Adrenal gland (tissue), 12 donors: ENCODE results near the gene DAB2. TPM values are rescaled to one million over a fixed set of nuclear protein-coding genes. Genes with fewer than 3 reads are reported as not detected.
"Not testable (repeated sequence)": the region's sequence is repeated elsewhere in the genome, so short reads cannot be mapped to it uniquely, and the experiment has no call there.

ENCODE experiments used
- DNase-seq, 7 donors: peaks; one replicate each; pipeline ENCODE4 v3.0.0-alpha.2; 2019 to 2020
- H3K27ac ChIP-seq, 5 donors: fragments of 200-600 bp; sonication (generic) in 4 of 5; 1 replicate in 3 of 5; 2 replicates in 2 of 5; pipeline versions ENCODE4 v1.5.1 to v1.8.0; 2016 to 2020; ENCODE audit warnings: mild to moderate bottlenecking in 1 of 5
- H3K27me3 ChIP-seq: fragments of 200-600 bp; 2 replicates; pipeline ENCODE4 v1.8.0; 2021
- H3K36me3 ChIP-seq, 2 donors: fragments of 200-600 bp; replicated peaks in 1 of 2; 1 replicate in 1 of 2; 2 replicates in 1 of 2; pipeline versions ENCODE4 v1.5.1 to v1.8.0; 2018 to 2022
- H3K4me1 ChIP-seq, 2 donors: fragments of 200-600 bp; replicated peaks in 1 of 2; 1 replicate in 1 of 2; 2 replicates in 1 of 2; pipeline versions ENCODE4 v1.5.1 to v1.8.0; 2018 to 2021
- H3K4me3 ChIP-seq, 4 donors: fragments of 200-600 bp; sonication (generic) in 3 of 4; one replicate each; pipeline ENCODE4 v1.5.1; 2016 to 2018
- H3K9me3 ChIP-seq, 3 donors: fragments of 200-600 bp; sonication (generic) in 1 of 3; replicated peaks in 1 of 3; 1 replicate in 2 of 3; 2 replicates in 1 of 3; pipeline versions ENCODE4 v1.5.1 to v1.8.0; 2016 to 2021
- CTCF ChIP-seq, 6 experiments: fragments of 450-650 bp in 4 of 6; fragments of 200-600 bp in 2 of 6; sonication (generic) in 1 of 6; IDR thresholded peaks; 1 replicate in 5 of 6; 2 replicates in 1 of 6; pipeline versions ENCODE4 v1.5.1 to v1.8.0; 2016 to 2021; ENCODE audit warnings: antibody characterized with exemption in 6 of 6, mild to moderate bottlenecking in 2 of 6, moderate library complexity in 1 of 6
- POLR2A ChIP-seq, 2 donors: fragments of 450-650 bp; IDR thresholded peaks; one replicate each; pipeline ENCODE4 v1.6.1; 2017; ENCODE audit warnings: antibody characterized with exemption in 2 of 2, mild to moderate bottlenecking in 2 of 2, moderate library complexity in 1 of 2
- WGBS, 4 donors: extraction: QIAGEN DNeasy Blood & Tissue Kit in 2 of 4; methylation state at CpG; one replicate each; pipeline versions ENCODE4 v1.1.5 to v1.1.7; 2013 to 2017; 5-methylcytosine and 5-hydroxymethylcytosine counted together
- intact Hi-C, 2 donors: fragments of 100-400 bp; cut with DNase I; formaldehyde crosslinking; loops; one replicate each; pipeline versions ENCODE4 v1.14.1 to v1.15.0; 2022 to 2023
- polyA plus RNA-seq, 3 donors: library from polyadenylated mRNA; stranded (reverse); fragments of 200-250 nt in 2 of 3; fragments of 350-450 nt in 1 of 3; fragmentation: Illumina TruSeq in 1 of 3; extraction: RNeasy Lipid Tissue Mini Kit (QIAGEN cat#74804) in 1 of 3; gene quantifications; one replicate each; pipeline ENCODE4 v1.2.3, GENCODE V29; 2013 to 2014
- total RNA-seq, 9 donors: library from RNA; depleted of rRNA in 4 of 9; stranded (reverse); fragments of >200 nt in 4 of 9; fragments of 120-200 nt in 1 of 9; fragmentation: NEBNext Ultra II Directional in 1 of 9; extraction: Animal tissue kit (Norgen Biotek cat#: 25700) in 1 of 9; gene quantifications; one replicate each; pipeline versions ENCODE4 v1.1.0 to v1.2.4, GENCODE V29; 2013 to 2023
- donor health status: healthy with polysubstance abuse.
- donor health status: Bipolar disorder and iron deficiency.
- donor health status: DM: yes; HTN: yes; CAD: no.
- donor health status: DM: no; HTN: no; CAD: no.
- donor health status: DM: no; HTN: no; CAD: no.
- donor health status: DM: yes; HTN: yes; CAD: no.

The DAB2 gene
- total and polyA plus RNA-seq, 12 donors = 96.1 to 418 (median 190) TPM

GRCh38 chr5:39409033-39409432 lies 15.7 kb downstream of the DAB2 start:
- WGBS, 4 donors = 52 to 77% (median 58%) methylated on average over 1 of the region's 1 CpG
- no peak for DNase-seq
- H3K36me3 ChIP-seq = peaks cover 0 to 2% of the 10 kb centered on the region in 2 donors
- peak overlapping the region in 3 of 5 donors; percentile 2 to 80 (median 32) for H3K27ac ChIP-seq
- no peaks in the 10 kb centered on the region for H3K9me3 ChIP-seq
- H3K4me1 ChIP-seq = peaks cover 57 to 89% of the 10 kb centered on the region in 2 donors
- H3K4me3 ChIP-seq = peak overlapping the region in 1 of 4 donors; percentile 3
- intact Hi-C loops = no loop called here
- TF ChIP-seq CTCF (IDR thresholded peaks at IDR 0.05) (no peak), POLR2A (IDR thresholded peaks at IDR 0.05) (no peak)
- H3K27me3 ChIP-seq = no peaks in the 10 kb centered on the region

GRCh38 chr5:39405083-39405843 lies 19.5 kb downstream of the DAB2 start:
- H3K4me1 ChIP-seq = peaks cover 44 to 78% of the 10 kb centered on the region in 2 donors
- TF ChIP-seq CTCF (IDR thresholded peaks at IDR 0.05) = no peak
- TF ChIP-seq POLR2A (IDR thresholded peaks at IDR 0.05) = no peak
- intact Hi-C loops = no loop called here
- H3K9me3 ChIP-seq = no peaks in the 10 kb centered on the region
- DNase-seq = no peak
- WGBS, 4 donors = 42 to 52% (median 44%) methylated on average over 4 to 5 of the region's 5 CpGs
- H3K27me3 ChIP-seq = no peaks in the 10 kb centered on the region
- peak overlapping the region in 3 of 5 donors; percentile 11 to 23 (median 21) for H3K27ac ChIP-seq
- H3K4me3 ChIP-seq = no peak overlapping the region
- H3K36me3 ChIP-seq = peaks cover 0 to 2% of the 10 kb centered on the region in 2 donors

- H3K4me1 ChIP-seq = peaks cover 45 to 76% of the 10 kb centered on the region in 2 donors
- H3K27ac ChIP-seq, H3K4me3 ChIP-seq, H3K36me3 ChIP-seq, intact Hi-C loops, H3K27me3 ChIP-seq, H3K9me3 ChIP-seq, DNase-seq: not testable (repeated sequence)
- 75 to 87% (median 86%) methylated on average over 3 of the region's 3 CpGs for WGBS, 4 donors
Observed at GRCh38 chr5:39403761-39404160, 21.0 kb downstream of the DAB2 start.

- DNase-seq, intact Hi-C loops: not testable (repeated sequence)
- peaks cover 41 to 77% of the 10 kb centered on the region in 2 donors for H3K4me1 ChIP-seq
Observed at GRCh38 chr5:39402140-39402539, 22.6 kb downstream of the DAB2 start.

GRCh38 chr5:39400713-39401578 lies 23.8 kb downstream of the DAB2 start:
- intact Hi-C loops = no loop called here
- WGBS, 4 donors = 33 to 45% (median 36%) methylated on average over 5 of the region's 5 CpGs
- Histone ChIP-seq H3K4me1 (peaks cover 52 to 79% of the 10 kb centered on the region in 2 donors), H3K27me3 (no peaks in the 10 kb centered on the region), H3K36me3 (peaks cover 0 to 11% of the 10 kb centered on the region in 2 donors), H3K27ac (peak overlapping the region in 4 of 5 donors; percentile 58 to 90 (median 83)), H3K9me3 (no peaks in the 10 kb centered on the region), H3K4me3 (no peak overlapping the region)
- DNase-seq = no peak
- TF ChIP-seq CTCF (IDR thresholded peaks at IDR 0.05) (no peak), POLR2A (IDR thresholded peaks at IDR 0.05) (no peak)

More at GRCh38 chr5:39402140-39402539, 22.6 kb downstream of the DAB2 start:
- peak overlapping the region in 3 of 5 donors; percentile 26 to 65 (median 50) for H3K27ac ChIP-seq
- not testable (repeated sequence) for H3K4me3 ChIP-seq, H3K27me3 ChIP-seq, H3K9me3 ChIP-seq, H3K36me3 ChIP-seq
